Stimulated activated CD8-positive, alpha-beta memory T cell treated with anti-CD3 and anti-CD28 coated beads, Interleukin-7, amount 100 ng/mL, for 24 hours (primary cell): ENCODE data around the gene CCDC85C.

Source experiments
- DNase-seq: peaks from one replicate; pipeline ENCODE4 v3.0.0-alpha.2; 2020; ENCODE audit warnings: low read depth

CCDC85C gene

GRCh38 chr14:99473458-99473857 lies 130.5 kb downstream of the CCDC85C start:
- DNase-seq, result no peak

GRCh38 chr14:99472937-99473336 lies 131.1 kb downstream of the CCDC85C start:
- no peak for DNase-seq

- no peak for DNase-seq
Observed at GRCh38 chr14:99471731-99472130, 132.3 kb downstream of the CCDC85C start.

- DNase-seq, result no peak
Observed at GRCh38 chr14:99468836-99469592, 135.0 kb downstream of the CCDC85C start.

GRCh38 chr14:99468081-99468480 lies 135.9 kb downstream of the CCDC85C start:
- no peak for DNase-seq

GRCh38 chr14:99467336-99468078 lies 136.5 kb downstream of the CCDC85C start:
- no peak for DNase-seq

GRCh38 chr14:99466758-99467157 lies 137.2 kb downstream of the CCDC85C start:
- DNase-seq, result no peak

GRCh38 chr14:99465288-99465687 lies 138.7 kb downstream of the CCDC85C start:
- no peak for DNase-seq

- DNase-seq, result no peak
Observed at GRCh38 chr14:99463974-99464373, 140.0 kb downstream of the CCDC85C start.

GRCh38 chr14:99462210-99462609 lies 141.8 kb downstream of the CCDC85C start:
- DNase-seq, result no peak

GRCh38 chr14:99461411-99462085 lies 142.5 kb downstream of the CCDC85C start:
- DNase-seq, result no peak

GRCh38 chr14:99460793-99461192 lies 143.2 kb downstream of the CCDC85C start:
- no peak for DNase-seq

GRCh38 chr14:99459481-99460100 lies 144.4 kb downstream of the CCDC85C start:
- DNase-seq, result no peak

GRCh38 chr14:99454246-99454645 lies 149.8 kb downstream of the CCDC85C start:
- no peak for DNase-seq

- no peak for DNase-seq
Observed at GRCh38 chr14:99452968-99453367, 151.0 kb downstream of the CCDC85C start.

- no peak for DNase-seq
Observed at GRCh38 chr14:99451234-99451633, 152.8 kb downstream of the CCDC85C start.

- DNase-seq, result no peak
Observed at GRCh38 chr14:99450266-99450665, 153.7 kb downstream of the CCDC85C start.
